K562 (cell line): ENCODE data around the gene OR6S1. TPM values are rescaled to one million over a fixed set of nuclear protein-coding genes. Genes with fewer than 3 reads are reported as not detected.

Source experiments
- ASH1L ChIP-seq: fragments of 450-650 bp; IDR thresholded peaks from 2 replicates; pipeline ENCODE4 v1.6.1; 2018; ENCODE audit warnings: borderline replicate concordance, mild to moderate bottlenecking, low read depth; ENCODE audit not compliant: partially characterized antibody
- HDAC2 ChIP-seq: fragments of 450-650 bp; IDR thresholded peaks from 2 replicates; pipeline ENCODE4 v1.6.1; 2016; ENCODE audit warnings: mild to moderate bottlenecking
- JUN ChIP-seq, 2 experiments: sonication (generic) in 1 of 2; formaldehyde crosslinking in 1 of 2; IDR thresholded peaks; 2 replicates each; pipeline versions ENCODE4 v1.6.1 to v1.8.0; 2012 to 2022; ENCODE audit warnings: borderline replicate concordance in 2 of 2, mild to moderate bottlenecking in 2 of 2, improper control_type of control experiment in 1 of 2, low read depth in 1 of 2, low read length in 1 of 2, missing genetic modification reagents in 1 of 2
- KAT8 ChIP-seq: fragments of 450-650 bp; IDR thresholded peaks from 2 replicates; pipeline ENCODE4 v1.6.1; 2016; ENCODE audit warnings: low read depth, mild to moderate bottlenecking
- MAFK ChIP-seq: IDR thresholded peaks from 2 replicates; pipeline ENCODE4 v1.6.1; 2011; ENCODE audit warnings: low read length, improper control_type of control experiment
- RFX1 ChIP-seq: fragments of 450-650 bp; IDR thresholded peaks from 2 replicates; pipeline ENCODE4 v1.6.1; 2016; ENCODE audit warnings: mild to moderate bottlenecking, moderate library complexity
- TOE1 ChIP-seq, 2 experiments: fragments of 450-650 bp in 1 of 2; sonication (generic) in 1 of 2; formaldehyde crosslinking in 1 of 2; IDR thresholded peaks; 2 replicates each; pipeline versions ENCODE4 v1.7.1 to v1.8.0; 2016 to 2022; ENCODE audit warnings: borderline replicate concordance in 2 of 2, mild to moderate bottlenecking in 2 of 2, antibody characterized with exemption in 1 of 2, inconsistent platforms in 1 of 2, low read depth in 1 of 2, missing genetic modification reagents in 1 of 2, moderate library complexity in 1 of 2
- polyA plus RNA-seq, 8 experiments: library from polyadenylated mRNA; depleted of rRNA in 4 of 8; stranded (reverse) in 5 of 8; unstranded in 3 of 8; fragments of >200 nt; fragmentation: Nextera tagmentation in 2 of 8; fragmentation: Illumina TruSeq in 1 of 8; extraction: Ambion mirVana in 2 of 8; extraction: Trizol in 1 of 8; gene quantifications; 2 replicates each; pipeline versions ENCODE4 v1.2.1 to v1.2.3, GENCODE V29; 2011 to 2014; ENCODE audit warnings: inconsistent platforms in 1 of 8, missing spikeins in 1 of 8
- total RNA-seq, 7 experiments: library from RNA; depleted of rRNA in 6 of 7; stranded (reverse); fragments of >200 nt in 6 of 7; fragmentation: Illumina TruSeq in 2 of 7; extraction: Trizol in 2 of 7; gene quantifications; 2 replicates each; pipeline versions ENCODE4 v1.2.1 to v1.2.3, GENCODE V29; 2011 to 2021; ENCODE audit warnings: low replicate concordance in 1 of 7
- TF ChIP-seq, protein P1 (sequence below): fragments of 450-650 bp; formaldehyde crosslinking; IDR thresholded peaks from 2 replicates; pipeline ENCODE4 v1.4.0; 2022; ENCODE audit warnings: mild to moderate bottlenecking, moderate library complexity
- TF ChIP-seq, protein P2 (sequence below): sonication (generic); formaldehyde crosslinking; IDR thresholded peaks from 2 replicates; pipeline ENCODE4 v1.8.0; 2023; ENCODE audit warnings: missing genetic modification reagents, mild to moderate bottlenecking, borderline replicate concordance
- TF ChIP-seq, protein P3 (sequence below): sonication (generic); formaldehyde crosslinking; IDR thresholded peaks from 2 replicates; pipeline ENCODE4 v1.8.0; 2022; ENCODE audit warnings: mild to moderate bottlenecking, missing genetic modification reagents
- TF ChIP-seq, protein P4 (sequence below), 2 experiments: IDR thresholded peaks in 1 of 2; conservative IDR thresholded peaks in 1 of 2; 2 replicates each; pipeline ENCODE4 v1.6.1; 2016; ENCODE audit warnings: low read depth in 2 of 2, mild to moderate bottlenecking in 1 of 2, missing compliant biosample characterization in 1 of 2, missing genetic modification characterization in 1 of 2, moderate library complexity in 1 of 2
- TF ChIP-seq, protein P5 (sequence below): fragments of 250-450 bp; sonication (Bioruptor Pico); IDR thresholded peaks from 2 replicates; pipeline ENCODE4 v1.9.0; 2021; ENCODE audit warnings: mild to moderate bottlenecking, inconsistent platforms

The OR6S1 gene
- total and polyA plus RNA-seq, 9 of the 15 experiments (the other 6 are each of a cell fraction or from before 2014, with no cell fraction given): not detected

DNA sequence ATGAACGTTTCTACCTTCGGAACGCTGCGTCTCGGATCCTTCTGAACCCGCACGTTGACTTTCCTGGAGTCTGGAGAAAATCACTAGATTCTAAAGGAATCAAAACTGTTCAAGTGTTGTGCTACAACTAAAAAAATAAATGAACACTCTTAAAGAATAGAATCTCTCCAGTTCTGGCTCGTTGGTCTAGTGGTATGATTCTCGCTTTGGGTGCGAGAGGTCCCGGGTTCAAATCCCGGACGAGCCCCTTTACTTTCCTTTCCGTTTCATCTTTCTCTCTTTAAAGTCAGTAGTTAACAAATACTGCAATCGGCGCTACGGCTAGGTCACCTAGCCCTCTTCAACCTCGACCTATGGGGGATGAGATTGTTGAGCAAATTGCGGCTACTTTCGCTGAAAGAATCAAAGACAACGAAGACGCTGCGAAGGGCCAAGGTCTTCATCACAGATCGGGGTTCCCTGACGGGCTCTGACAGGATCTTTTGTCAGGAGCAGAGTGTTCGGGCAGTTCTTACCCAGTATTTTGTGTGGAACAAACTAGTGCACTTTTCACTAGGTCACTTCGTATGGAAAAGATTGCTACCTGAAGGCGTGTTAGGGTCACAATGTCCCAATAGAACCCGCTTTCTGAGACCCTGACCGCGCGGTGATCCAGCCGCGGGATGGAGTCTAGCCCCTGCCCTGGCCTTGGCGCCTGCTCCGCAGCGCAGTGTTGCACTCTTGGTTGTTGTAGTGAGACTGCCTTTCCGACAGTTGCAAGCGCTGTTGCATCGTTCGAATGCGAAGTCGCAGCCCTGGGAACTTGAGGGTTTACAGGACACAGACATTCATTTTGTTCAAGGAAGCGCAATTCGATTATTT lies 8.4 kb downstream of the OR6S1 start (continued):
- TF ChIP-seq, protein P1, sequence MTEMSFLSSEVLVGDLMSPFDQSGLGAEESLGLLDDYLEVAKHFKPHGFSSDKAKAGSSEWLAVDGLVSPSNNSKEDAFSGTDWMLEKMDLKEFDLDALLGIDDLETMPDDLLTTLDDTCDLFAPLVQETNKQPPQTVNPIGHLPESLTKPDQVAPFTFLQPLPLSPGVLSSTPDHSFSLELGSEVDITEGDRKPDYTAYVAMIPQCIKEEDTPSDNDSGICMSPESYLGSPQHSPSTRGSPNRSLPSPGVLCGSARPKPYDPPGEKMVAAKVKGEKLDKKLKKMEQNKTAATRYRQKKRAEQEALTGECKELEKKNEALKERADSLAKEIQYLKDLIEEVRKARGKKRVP: no peak
- TF ChIP-seq, protein P2, sequence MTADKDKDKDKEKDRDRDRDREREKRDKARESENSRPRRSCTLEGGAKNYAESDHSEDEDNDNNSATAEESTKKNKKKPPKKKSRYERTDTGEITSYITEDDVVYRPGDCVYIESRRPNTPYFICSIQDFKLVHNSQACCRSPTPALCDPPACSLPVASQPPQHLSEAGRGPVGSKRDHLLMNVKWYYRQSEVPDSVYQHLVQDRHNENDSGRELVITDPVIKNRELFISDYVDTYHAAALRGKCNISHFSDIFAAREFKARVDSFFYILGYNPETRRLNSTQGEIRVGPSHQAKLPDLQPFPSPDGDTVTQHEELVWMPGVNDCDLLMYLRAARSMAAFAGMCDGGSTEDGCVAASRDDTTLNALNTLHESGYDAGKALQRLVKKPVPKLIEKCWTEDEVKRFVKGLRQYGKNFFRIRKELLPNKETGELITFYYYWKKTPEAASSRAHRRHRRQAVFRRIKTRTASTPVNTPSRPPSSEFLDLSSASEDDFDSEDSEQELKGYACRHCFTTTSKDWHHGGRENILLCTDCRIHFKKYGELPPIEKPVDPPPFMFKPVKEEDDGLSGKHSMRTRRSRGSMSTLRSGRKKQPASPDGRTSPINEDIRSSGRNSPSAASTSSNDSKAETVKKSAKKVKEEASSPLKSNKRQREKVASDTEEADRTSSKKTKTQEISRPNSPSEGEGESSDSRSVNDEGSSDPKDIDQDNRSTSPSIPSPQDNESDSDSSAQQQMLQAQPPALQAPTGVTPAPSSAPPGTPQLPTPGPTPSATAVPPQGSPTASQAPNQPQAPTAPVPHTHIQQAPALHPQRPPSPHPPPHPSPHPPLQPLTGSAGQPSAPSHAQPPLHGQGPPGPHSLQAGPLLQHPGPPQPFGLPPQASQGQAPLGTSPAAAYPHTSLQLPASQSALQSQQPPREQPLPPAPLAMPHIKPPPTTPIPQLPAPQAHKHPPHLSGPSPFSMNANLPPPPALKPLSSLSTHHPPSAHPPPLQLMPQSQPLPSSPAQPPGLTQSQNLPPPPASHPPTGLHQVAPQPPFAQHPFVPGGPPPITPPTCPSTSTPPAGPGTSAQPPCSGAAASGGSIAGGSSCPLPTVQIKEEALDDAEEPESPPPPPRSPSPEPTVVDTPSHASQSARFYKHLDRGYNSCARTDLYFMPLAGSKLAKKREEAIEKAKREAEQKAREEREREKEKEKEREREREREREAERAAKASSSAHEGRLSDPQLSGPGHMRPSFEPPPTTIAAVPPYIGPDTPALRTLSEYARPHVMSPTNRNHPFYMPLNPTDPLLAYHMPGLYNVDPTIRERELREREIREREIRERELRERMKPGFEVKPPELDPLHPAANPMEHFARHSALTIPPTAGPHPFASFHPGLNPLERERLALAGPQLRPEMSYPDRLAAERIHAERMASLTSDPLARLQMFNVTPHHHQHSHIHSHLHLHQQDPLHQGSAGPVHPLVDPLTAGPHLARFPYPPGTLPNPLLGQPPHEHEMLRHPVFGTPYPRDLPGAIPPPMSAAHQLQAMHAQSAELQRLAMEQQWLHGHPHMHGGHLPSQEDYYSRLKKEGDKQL (CRISPR knock-in tag): no peak
- TF ChIP-seq ASH1L (no peak), RFX1 (no peak), TOE1 (IDR thresholded peaks at IDR 0.05; ENCODE audit: borderline replicate concordance) (0 out of 2 replicates have a peak, but pooled peaks have one; percentile 31), TOE1 (CRISPR knock-in tag; IDR thresholded peaks at IDR 0.05; ENCODE audit: borderline replicate concordance, low read depth) (no peak), KAT8 (no peak), HDAC2 (no peak; the same call in 1 of the 2 replicates), JUN (IDR thresholded peaks at IDR 0.05; ENCODE audit: borderline replicate concordance, low read depth, low read length) (no peak), JUN (CRISPR knock-in tag; IDR thresholded peaks at IDR 0.05; ENCODE audit: borderline replicate concordance) (no peak), MAFK (no peak)
- TF ChIP-seq, protein P3, sequence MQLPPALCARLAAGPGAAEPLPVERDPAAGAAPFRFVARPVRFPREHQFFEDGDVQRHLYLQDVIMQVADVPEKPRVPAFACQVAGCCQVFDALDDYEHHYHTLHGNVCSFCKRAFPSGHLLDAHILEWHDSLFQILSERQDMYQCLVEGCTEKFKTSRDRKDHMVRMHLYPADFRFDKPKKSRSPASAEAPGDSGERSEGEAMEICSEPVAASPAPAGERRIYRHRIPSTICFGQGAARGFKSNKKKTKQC: no peak
- TF ChIP-seq, protein P4, sequence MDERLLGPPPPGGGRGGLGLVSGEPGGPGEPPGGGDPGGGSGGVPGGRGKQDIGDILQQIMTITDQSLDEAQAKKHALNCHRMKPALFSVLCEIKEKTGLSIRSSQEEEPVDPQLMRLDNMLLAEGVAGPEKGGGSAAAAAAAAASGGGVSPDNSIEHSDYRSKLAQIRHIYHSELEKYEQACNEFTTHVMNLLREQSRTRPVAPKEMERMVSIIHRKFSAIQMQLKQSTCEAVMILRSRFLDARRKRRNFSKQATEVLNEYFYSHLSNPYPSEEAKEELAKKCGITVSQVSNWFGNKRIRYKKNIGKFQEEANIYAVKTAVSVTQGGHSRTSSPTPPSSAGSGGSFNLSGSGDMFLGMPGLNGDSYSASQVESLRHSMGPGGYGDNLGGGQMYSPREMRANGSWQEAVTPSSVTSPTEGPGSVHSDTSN (CRISPR knock-in tag; IDR thresholded peaks at IDR 0.05; ENCODE audit: low read depth): no peak
- TF ChIP-seq, protein P4 (tag; conservative IDR thresholded peaks at IDR 0.05; ENCODE audit: low read depth): no peak
- TF ChIP-seq, protein P5, sequence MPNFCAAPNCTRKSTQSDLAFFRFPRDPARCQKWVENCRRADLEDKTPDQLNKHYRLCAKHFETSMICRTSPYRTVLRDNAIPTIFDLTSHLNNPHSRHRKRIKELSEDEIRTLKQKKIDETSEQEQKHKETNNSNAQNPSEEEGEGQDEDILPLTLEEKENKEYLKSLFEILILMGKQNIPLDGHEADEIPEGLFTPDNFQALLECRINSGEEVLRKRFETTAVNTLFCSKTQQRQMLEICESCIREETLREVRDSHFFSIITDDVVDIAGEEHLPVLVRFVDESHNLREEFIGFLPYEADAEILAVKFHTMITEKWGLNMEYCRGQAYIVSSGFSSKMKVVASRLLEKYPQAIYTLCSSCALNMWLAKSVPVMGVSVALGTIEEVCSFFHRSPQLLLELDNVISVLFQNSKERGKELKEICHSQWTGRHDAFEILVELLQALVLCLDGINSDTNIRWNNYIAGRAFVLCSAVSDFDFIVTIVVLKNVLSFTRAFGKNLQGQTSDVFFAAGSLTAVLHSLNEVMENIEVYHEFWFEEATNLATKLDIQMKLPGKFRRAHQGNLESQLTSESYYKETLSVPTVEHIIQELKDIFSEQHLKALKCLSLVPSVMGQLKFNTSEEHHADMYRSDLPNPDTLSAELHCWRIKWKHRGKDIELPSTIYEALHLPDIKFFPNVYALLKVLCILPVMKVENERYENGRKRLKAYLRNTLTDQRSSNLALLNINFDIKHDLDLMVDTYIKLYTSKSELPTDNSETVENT: no peak
